ENCODE results near the gene USP3.

- TF ChIP-seq POLR2AphosphoS5 (IDR thresholded peaks at IDR 0.05; ENCODE audit: low read depth, low read length) (no peak), REST (IDR thresholded peaks at IDR 0.05; ENCODE audit: insufficient read depth in 1 of 2, low read depth in 2 of 2, low read length in 2 of 2) (no peak), SIN3A (IDR thresholded peaks at IDR 0.05; ENCODE audit: borderline replicate concordance, insufficient read depth, low read length) (no peak), TAF1 (IDR thresholded peaks at IDR 0.05; ENCODE audit: borderline replicate concordance, insufficient read depth, low read length) (no peak), FOXP2 (optimal IDR thresholded peaks at IDR 0.05; ENCODE audit: borderline replicate concordance, extremely low read depth, extremely low read length, insufficient read depth) (no peak)
Measured at GRCh38 chr15:63564093-63564492, 59.7 kb downstream of the USP3 start.

Measured in PFSK-1 (cell line).